HG02798 (cell line): ENCODE results near the gene CDH4.

Experiments
- ATAC-seq: cut with Tn5 transposase; IDR thresholded peaks from one replicate; pipeline ENCODE4 v1.9.1; 2021; ENCODE audit warnings: mild to moderate bottlenecking; ENCODE audit not compliant: unreplicated experiment, poor library complexity

Gene CDH4

DNA sequence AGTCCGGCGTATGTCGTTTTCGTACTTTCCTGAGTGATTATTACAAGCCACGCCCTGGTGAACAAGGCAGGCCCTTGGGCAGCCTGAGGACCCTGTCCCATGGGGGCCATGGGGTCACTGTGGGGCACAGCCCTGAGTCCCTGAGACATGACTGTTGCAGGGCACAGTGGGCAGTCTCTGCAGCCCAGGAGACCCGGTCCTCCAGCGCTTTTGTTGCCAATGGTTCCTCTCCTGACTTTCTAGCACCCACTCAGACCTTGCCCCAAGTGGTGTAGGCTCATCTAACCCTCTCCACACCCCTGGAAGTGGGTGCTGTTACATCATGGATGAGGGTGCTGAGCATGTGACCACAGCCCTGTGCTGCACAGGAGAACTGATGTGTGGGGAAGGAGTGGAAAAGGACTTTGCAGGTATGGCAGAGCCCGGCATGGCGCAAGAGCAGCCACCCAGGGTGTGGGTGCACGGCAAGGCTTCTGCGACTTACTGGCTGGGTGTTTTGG lies 494.1 kb downstream of the CDH4 start:
- ATAC-seq: no peak

DNA sequence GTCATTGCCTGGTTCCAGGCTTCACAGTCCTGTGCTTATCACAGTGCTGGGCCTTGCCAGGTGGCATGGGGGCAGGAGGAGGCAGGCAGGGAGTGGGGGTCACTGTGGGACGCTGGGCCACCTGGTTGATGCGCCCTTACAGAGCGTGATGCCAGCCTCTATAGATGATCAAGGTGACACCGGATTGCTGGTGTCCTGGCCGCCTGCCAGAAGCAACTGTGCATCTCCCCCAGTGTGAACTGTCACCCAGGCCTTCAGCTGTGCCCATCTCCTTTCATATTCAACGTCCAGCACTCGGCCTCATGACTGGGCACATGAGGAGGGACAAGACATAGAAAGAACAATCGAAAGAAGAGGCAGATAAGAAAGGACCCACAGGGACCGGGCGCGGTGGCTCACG lies 494.7 kb downstream of the CDH4 start:
- ATAC-seq: no peak

DNA sequence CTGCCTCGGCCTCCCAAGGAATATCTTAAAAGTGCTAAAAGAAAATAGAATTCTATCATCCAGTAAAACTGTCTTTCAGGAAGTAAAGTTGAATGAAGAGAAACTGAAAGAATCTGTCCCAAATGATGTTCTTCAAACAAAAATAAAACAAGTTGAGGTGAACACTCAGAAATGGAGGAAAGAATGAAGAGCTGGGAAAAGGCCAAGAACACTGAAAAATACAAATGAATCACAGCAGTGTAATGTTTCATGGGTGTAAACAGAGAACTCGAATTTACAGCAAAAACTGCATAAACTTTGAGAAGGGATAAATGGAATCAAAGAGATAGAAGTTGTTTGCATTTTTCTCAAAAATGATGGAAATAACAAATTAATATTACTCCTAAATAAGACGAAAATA lies 496.3 kb downstream of the CDH4 start:
- no peak for ATAC-seq

DNA sequence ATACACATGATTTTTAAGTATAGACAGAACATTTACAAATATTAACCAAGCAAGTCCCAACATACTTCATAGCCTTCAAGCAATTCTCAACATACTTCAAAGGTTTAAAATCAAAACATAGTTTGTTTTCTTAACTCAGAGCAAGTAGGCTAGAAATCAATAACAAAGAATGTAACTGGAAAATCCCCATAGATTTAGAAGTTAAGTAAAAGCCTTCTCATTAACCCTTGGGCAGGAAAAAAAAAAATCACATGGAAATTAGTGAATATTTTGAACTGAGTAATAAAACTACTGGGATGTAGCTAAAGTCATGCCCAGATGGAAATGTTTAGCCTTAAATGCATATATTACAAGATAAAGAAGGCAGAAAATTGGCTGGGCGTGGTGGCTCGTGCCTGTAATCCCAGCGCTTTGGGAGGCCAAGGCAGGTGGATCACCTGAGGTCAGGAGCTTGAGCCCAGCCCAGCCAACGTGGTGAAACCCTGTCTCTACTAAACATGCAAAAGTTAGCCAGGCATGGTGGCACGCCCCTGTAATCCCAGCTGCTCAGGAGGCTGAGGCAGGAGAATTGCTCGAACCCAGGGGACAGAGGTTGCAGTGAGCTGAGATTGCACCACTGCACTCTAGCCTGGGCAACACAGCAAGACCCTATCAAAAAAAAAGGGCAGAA lies 497.5 kb downstream of the CDH4 start:
- no peak for ATAC-seq

DNA sequence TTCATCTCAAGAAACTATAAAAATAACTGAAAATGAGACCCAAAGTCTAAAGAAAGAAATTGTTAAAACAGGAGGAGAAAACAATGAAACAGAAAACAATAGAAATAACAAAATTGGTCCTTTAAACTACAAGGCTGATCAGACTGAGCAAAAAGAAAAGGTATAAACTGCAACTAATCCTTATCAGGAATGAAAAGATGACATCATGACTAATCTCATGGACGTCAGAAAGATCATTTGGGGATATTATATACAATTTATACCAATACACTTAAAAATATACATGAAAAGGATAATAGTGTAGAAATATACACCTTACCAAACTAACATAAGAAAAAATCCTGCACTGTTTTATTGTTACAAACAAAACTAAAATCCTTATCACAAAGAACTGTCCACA lies 498.0 kb downstream of the CDH4 start:
- no peak for ATAC-seq

DNA sequence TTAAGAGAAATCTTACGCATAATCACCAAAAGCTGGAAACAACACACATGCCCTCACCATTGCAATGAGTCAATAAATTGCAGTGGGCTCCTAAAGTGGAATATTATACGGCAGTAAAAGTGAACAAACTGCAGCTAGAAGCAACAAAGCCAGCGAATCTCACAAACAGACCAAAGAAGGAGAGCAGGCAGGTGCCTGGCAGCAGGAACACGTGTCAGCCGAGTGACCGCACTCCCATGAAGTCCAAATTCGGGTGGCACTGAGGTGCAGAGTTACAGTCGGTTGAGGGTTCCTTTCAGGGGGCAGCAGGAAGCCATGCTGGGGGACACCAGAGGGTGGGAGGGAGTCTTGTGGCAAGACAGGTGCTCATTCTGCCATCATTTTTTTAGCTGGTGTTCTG lies 500.5 kb downstream of the CDH4 start:
- no peak for ATAC-seq

DNA sequence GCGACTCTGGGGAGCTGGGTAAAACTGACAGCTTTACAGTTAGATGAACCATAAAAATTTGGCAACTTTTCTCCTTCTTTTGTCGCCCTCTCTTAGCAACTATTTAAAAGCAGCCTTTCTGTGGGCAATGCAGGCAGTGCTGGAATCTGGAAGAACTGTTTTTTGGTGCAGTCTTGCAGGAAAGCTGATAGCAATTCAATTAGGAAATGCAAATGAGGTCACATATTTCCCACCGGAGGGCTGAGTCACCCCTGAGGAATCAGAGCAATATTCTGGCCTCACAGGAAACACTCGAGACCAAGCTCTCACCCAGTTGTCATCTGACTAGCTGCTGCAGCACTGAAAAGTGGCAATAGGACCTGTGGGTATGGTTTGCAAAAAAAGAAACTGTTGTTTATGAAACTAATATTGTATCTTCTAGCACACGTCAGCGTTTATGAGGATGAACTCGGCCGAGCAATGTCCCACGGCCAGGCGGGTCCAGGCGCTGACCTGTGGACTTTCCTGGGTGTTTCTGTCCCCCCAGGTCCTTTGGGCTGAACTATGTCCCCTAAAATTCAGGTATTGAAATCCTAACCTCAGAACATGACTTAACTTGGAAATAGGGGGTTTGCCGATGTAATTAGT lies 501.4 kb downstream of the CDH4 start:
- ATAC-seq: no peak

DNA sequence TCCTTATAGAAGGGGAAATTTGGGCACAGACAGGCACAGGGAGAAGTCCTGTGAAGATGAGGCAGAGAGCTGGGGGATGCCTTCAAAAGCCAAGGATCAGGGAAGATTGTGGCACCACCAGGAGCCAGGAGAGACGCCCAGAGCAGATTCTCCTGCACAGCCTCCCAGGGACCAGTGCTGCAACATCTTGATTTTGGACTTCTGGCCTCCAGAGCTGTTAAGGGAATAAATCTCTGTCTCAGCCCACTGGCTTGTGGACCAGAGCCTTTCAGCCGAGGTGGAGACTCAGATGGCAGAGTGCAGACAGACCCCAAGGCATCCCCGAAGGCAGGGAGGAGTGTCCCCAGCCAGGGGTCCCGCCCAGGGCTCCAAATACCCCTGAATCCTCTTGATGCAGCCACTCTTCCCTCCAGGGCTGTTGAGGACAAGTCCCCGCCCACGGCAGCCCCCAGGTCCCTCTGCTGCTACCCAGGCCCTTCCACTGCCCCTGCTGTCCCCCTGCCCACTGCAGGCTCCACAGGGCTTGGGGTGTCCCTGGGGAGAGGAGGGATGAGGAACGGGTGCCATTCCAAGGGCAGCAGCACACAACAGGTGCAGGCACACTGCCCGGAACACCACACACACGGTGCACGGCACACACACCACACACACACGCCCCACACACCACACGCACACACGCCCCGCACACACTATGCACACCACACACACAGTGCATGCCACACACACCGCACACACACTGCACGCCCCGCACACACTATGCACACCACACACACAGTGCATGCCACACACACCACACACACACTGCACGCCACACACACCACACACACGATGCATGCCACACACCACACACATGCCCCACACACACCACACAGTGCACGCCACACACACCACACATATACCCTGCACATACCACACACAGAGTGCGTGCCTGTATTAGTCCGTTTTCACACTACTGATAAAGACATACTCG lies 502.2 kb downstream of the CDH4 start:
- ATAC-seq: no peak

DNA sequence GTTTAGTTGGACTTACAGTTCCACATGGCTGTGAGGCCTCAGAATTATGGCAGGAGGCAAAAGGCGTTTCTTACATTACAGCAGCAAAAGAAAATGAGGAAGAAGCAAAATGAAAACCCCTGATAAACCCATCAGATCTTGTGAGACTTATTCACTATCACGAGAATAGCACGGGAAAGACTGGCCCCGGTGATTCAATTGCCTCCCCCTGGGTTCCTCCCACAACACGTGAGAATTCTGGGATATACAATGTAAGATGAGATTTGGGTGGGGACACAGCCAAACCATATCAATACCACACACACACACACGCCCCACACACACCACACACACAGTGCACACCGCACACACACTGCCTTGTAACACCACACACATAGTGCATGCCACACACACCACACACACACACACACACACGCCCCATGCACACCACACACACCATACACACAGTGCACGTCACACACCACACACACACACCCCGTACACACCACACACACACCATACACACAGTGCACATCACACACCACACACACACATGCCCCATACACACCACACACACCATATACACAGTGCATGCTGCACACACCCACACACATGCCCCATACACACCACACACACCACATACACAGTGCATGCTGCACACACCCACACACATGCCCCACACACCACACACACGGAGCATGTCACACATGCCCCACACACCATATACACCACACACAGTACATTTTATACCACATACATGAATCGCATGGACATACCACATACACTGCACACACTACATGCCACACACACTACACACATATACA lies 503.1 kb downstream of the CDH4 start:
- no peak for ATAC-seq

DNA sequence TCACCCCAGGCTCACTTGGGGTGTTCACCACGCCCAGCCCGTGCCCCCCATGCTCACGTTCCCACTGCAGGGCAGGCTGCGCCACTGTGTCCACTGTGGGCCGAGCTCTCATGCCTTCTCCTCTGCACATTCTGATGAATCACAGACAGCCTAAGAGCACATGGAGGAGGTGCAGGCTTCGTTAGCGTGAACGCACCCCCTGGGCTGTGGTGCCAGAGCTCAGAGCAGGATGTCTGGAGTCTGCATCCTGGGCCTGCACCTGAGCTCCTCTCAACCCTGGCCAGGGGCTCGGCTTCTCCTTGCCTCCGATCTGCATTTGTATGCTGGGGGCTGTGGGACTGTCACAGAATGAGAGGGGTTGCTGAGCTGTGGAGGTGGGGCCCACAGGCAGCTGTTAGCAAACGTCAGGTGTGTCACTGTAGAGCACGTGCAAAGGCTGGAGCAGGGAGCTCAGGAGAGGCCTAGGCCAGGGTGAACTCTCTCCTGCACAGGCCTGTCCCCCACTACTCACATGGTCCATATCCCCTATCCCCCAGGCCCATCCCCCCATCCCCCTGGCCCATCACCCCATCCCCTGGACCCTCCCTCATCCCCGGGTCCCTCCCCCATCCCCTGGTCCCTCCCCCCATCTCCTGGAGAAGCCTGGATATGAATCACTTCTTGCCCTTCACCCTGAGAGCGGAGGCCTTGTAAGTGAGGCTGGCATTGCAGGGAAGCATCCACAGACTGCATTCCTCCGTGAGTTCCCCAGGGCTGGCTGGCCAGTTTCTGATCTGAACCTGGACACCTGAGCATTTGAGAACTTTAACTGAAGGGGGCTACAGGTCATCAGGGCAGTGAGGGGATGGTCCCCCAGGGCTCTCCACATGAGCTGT lies 504.1 kb downstream of the CDH4 start:
- no peak for ATAC-seq

DNA sequence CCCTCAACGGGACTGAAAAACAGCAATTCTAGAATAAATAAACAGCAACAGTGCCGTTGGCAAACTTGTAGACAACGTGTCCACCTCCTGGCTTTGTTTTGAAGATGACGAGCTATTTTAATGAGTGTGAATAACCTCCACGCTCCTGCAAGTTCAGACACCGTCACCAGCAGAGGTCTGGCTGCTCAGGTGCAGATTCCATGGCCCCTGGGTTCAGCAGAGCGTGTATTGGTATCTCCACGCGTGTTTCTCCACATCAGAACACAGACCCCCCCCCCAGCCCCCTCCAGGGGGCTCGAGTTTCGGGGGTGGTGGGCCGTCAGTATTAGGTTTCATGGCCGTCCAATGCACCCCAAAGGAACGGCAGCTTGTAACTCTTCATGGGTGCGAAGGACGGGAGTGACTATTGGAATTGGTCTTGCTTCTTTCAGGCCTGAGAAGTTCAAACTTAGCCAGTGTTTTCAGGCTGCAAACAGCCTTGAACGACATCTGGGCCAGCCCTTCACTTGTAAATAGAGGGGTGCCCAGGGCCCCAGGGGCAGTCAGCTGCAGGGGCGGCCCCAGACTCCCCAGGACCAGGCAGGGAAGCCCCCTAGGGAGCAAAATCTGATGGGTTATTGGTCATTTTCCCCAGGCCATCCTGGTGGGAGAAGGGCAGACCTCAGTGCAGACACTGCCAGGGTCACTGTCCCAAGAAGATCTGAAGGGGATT lies 505.1 kb downstream of the CDH4 start:
- no peak for ATAC-seq

DNA sequence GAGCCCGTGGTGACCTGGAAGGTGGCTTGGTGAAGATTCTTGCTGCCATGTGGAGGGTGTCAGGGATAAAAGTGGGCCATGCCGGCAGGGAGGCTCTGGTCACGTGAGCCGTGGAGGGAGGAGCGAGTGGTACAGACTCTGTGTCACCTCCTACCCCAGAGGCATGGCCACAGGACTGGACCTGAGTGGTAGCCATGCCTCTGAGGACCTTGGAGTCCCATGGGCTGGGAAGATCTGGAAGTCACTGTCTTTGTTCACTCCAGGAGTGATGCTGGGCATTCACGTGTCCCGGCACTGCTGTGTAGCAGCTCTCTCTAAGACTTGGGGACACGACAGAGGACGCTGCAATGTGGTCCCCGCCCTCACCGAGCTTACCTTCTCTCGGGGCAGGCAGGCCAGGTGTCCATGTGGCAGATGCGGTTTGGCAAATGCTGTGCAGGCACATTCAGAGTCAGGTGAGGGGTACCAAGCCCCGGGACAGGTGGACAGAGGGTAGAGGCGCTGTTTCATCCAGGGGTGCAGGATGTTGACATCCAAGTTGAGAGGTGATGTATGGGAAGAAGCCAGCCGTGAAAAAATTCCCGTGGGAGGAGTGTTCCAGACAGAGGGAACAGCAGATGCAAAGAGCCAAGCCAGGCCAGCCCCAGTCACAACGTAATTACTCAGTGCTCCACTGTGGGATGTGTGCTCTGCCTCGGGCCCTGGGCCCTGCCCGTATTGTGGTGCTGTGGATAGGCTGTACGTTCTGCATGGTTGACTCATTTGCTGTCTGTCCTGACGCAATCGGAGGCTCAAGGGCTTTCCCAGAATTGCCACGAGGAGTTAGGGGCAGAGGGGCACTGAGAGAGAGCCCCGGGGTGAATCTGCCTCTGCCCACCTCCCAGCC lies 505.9 kb downstream of the CDH4 start:
- ATAC-seq: no peak

DNA sequence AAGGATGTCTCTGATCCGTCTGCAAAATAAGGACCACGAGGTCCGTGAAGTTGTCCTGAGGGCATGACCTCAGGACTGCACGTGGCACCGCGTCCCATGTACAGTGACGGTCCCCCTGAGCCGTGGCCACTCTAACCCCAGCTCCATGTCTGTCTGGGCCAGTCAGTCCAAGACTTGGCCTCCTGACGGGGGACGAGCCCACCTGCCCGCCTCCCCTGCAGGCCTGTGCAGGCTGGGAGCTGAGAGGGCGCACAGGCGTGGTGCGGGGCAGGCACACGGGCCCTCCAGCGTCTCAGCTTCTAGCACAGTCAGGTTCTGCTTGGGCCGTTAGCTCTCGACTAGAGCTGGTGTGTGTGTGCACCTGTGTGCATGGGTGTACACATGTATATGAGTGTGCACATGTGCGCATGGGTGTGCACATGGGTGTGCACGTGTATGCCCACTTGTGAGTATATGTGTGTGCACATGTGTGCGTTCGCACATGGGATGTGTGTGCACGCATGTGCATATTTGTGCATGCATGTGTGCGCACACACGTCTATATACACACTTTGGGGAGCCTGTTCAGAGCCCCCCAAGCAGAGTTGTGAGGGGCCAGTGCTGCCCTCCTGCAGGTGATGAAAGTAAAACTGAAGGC lies 506.6 kb downstream of the CDH4 start:
- no peak for ATAC-seq

DNA sequence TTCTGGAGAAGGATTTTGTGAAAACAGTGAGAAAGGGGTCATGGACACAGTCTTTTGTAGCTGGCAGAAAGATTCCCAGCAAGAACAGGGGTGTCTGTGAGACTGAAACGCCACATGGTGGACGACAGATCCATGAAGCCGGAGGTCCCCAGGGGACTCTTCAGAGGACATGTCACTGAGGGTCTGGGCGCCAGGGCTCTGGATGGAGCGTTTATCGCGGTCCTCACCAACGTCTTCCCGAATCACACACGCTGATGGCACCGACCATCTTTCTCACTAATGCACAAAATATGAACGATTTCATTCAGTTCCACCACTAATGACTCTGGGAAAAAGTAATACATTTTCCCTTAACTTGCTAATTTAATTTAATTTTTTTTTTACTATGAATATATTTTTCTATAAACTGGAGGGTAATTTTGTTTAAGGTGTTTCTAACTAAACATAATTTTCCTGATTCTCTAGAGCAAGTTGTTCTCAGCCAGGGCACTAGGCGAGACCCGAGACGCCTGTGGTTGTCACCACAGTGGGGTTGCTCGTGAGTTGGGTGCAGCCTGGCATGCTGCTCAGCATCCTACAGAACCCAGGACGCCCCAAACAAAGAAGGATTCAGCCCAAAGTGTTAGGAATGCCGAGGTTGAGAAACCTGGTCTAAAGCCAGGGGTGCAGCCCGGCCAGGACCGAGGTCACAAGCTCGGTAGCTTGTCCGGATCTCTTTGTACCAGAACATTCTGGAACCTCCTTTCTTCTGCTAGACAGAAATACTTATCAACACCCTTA lies 507.4 kb downstream of the CDH4 start:
- ATAC-seq: no peak

DNA sequence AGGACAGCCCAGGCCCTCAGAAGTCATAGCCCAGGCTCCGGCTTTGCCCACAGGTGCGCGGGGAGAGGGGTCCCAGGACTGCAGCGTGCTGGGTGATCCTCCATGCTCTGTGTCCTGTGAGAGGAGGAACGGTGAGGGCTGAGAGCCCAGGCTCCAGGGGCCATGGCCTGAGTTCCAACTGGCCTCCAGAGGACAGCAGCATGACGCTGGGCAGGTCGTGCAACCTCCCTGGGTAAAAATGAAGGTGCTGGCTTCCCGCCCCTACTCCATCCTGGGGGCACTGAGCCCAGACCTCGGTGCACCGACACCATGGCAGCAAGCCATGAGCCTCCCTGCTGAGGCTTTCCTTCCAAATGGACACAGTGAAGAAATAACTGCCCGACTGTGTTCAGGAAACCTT lies 508.3 kb downstream of the CDH4 start:
- ATAC-seq: no peak

DNA sequence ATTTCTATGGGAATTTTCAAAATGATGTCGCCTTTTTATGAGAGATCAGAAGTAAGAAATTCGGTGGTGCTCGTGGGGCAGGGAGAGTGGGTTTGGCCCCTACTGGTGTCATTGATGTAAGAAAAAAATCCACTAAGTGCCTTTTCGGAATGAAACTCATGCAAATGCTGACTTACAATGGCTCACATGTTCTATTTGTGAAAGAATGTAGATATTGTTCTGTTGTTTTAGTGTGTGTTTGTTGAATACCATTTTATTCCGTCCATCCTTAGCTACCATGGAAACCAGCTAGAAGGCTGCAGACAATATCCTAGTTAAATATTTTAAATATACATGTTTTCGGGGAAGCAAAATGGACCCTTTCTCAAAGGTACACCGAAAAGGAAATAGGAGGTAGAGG lies 508.7 kb downstream of the CDH4 start:
- no peak for ATAC-seq
